Lower leg skin (tissue), 4 donors: ENCODE data around the gene PJA2. TPM values are rescaled to one million over a fixed set of nuclear protein-coding genes. Genes with fewer than 3 reads are reported as not detected.

Experiments used
- DNase-seq, 2 donors: peaks; one replicate each; pipeline ENCODE4 v3.0.0-alpha.2; 2019; ENCODE audit warnings: low spot score in 2 of 2
- H3K4me3 ChIP-seq: fragments of 200-600 bp; sonication (generic); 2 replicates; pipeline ENCODE4 v1.5.1; 2017; ENCODE audit warnings: mild to moderate bottlenecking, low read depth; ENCODE audit not compliant: poor library complexity, severe bottlenecking
- CTCF ChIP-seq, 3 donors: fragments of 450-650 bp; IDR thresholded peaks; one replicate each; pipeline ENCODE4 v1.5.1; 2016; ENCODE audit warnings: antibody characterized with exemption in 3 of 3, mild to moderate bottlenecking in 3 of 3, moderate library complexity in 2 of 3
- POLR2A ChIP-seq, 2 donors: fragments of 450-650 bp; IDR thresholded peaks; one replicate each; pipeline ENCODE4 v1.6.1; 2016 to 2017; ENCODE audit warnings: antibody characterized with exemption in 2 of 2, mild to moderate bottlenecking in 1 of 2, moderate library complexity in 1 of 2
- WGBS, 2 donors: methylation state at CpG; one replicate each; pipeline ENCODE4 v1.1.5; 2018; 5-methylcytosine and 5-hydroxymethylcytosine counted together
- intact Hi-C: fragments of 100-400 bp; cut with DNase I; formaldehyde crosslinking; loops from one replicate; pipeline ENCODE4 v1.15.0; 2023; ENCODE audit warnings: low total_unique reads
- total RNA-seq, 4 donors: library from RNA; depleted of rRNA; stranded (reverse); fragments of >200 nt; gene quantifications; one replicate each; pipeline ENCODE4 v1.1.0, GENCODE V29; 2016

PJA2 gene
- total RNA-seq, 4 donors from 2014 or later, result 49.7 to 65.4 (median 54.8) TPM

DNA sequence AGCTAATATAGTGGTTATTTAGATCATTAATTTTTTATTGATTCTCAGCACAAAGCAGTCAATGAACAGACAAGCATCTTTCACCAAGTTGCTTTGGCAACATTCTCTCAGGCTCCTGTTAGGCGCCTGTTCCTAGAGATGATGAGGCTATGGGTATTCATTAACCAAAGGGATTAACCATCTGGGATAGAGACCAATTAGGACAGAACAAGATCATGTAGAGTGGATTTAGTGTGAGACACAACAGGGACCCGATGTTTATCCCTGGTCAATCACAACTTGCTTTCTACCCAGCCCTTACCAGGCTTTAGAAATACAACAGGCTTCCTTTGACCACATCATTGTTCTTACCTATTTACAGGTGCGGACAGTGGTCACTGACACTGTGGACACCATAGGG lies 82.2 kb downstream of the PJA2 start:
- 71 to 76% methylated on average over 3 of the region's 3 CpGs for WGBS, 2 donors
- DNase-seq, result no peak
- TF ChIP-seq CTCF (IDR thresholded peaks at IDR 0.05) (no peak), POLR2A (IDR thresholded peaks at IDR 0.05) (no peak)
- intact Hi-C loops, result no loop called here
- no peak overlapping the region for H3K4me3 ChIP-seq

GRCh38 chr5:109326919-109327318 lies 82.9 kb downstream of the PJA2 start:
- DNase-seq, result no peak
- TF ChIP-seq CTCF (IDR thresholded peaks at IDR 0.05), result no peak
- no peak for TF ChIP-seq POLR2A (IDR thresholded peaks at IDR 0.05)
- no peak overlapping the region for H3K4me3 ChIP-seq
- intact Hi-C loops, result no loop called here
- WGBS, 2 donors, result 58 to 70% methylated on average over 4 of the region's 4 CpGs

- 87 to 89% methylated on average over 5 of the region's 5 CpGs for whole genome bisulfite sequencing, 2 donors
- TF ChIP-seq CTCF (IDR thresholded peaks at IDR 0.05) (no peak), POLR2A (IDR thresholded peaks at IDR 0.05) (no peak)
- no peak overlapping the region for H3K4me3 ChIP-seq
- no peak for DNase-seq
- intact Hi-C loops, result no loop called here
Observed at GRCh38 chr5:109325456-109325855, 84.3 kb downstream of the PJA2 start.

- 39 to 73% methylated on average over 5 of the region's 5 CpGs for WGBS, 2 donors
- intact Hi-C loops, result no loop called here
- no peak for DNase-seq
- TF ChIP-seq CTCF (IDR thresholded peaks at IDR 0.05), result no peak
- no peak for TF ChIP-seq POLR2A (IDR thresholded peaks at IDR 0.05)
- H3K4me3 ChIP-seq, result no peak overlapping the region
Observed at GRCh38 chr5:109324931-109325330, 84.8 kb downstream of the PJA2 start.

GRCh38 chr5:109324351-109324750 lies 85.4 kb downstream of the PJA2 start:
- intact Hi-C loops, result no loop called here
- 85 to 87% methylated on average over 7 of the region's 7 CpGs for WGBS, 2 donors
- no peak overlapping the region for H3K4me3 ChIP-seq
- TF ChIP-seq POLR2A (IDR thresholded peaks at IDR 0.05) (no peak), CTCF (IDR thresholded peaks at IDR 0.05) (no peak)
- DNase-seq, result no peak

DNA sequence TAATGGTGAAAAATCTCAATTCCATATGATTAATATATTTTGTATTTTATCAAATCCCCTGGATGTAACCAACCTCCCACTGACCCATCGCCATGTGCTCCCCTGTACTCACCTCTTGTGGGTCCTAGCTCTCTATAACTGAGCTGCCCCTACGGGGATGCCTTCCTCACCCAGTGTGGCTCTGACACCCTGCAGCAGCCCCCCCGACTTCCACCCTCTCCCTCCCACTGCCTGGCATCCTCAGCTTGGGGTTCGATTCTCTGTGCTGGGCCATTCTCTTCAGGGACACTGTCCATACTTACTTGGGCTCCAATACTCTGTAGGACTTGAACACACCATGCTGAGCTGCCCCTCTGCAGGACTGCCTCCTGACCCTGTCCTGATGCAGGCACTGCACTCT lies 87.1 kb downstream of the PJA2 start:
- TF ChIP-seq POLR2A (IDR thresholded peaks at IDR 0.05), result no peak
- TF ChIP-seq CTCF (IDR thresholded peaks at IDR 0.05), result no peak
- no peak for DNase-seq
- 95 to 98% methylated on average over 4 of the region's 4 CpGs for WGBS, 2 donors
- H3K4me3 ChIP-seq, result no peak overlapping the region
- intact Hi-C loops, result no loop called here
